ENCODE measurements around the gene LRMDA.

The LRMDA gene

DNA sequence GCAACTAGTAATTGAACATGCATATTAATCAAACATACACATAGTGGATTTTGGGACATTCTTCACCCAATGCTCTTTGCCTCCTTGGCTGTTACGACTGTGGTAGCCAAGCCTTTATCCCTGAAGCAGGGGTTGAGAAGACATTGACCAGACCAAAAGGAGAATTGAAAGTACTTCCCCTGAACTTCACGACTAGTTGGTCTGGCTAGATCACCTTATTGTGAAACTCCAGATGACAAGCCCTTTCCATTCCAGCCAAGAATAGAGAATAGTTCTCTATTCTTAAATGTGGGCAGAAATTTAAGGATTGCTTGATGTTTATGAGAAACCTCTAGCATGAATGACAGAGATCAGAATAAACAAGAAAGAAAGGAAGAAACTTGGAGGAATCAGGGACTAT lies 97.0 kb downstream of the LRMDA start:
- no peaks in the 10 kb centered on the region for H4K20me1 ChIP-seq (ENCODE audit: insufficient read depth, low read length)
- H3K79me2 ChIP-seq (ENCODE audit: insufficient read depth, low read length) = no peaks in the 10 kb centered on the region
- no peaks in the 10 kb centered on the region for H3K36me3 ChIP-seq (ENCODE audit: insufficient read depth, low read length)
- no peak overlapping the region for H3K9ac ChIP-seq (ENCODE audit: low read depth, low read length)
- H3K27me3 ChIP-seq (ENCODE audit: insufficient read depth, low read length, poor library complexity) = peaks cover 6% of the 10 kb centered on the region
- ATAC-seq (ENCODE audit: insufficient read depth, low read depth) (no peak), DNase-seq (no peak)
- no peaks in the 10 kb centered on the region for H3K9me3 ChIP-seq (ENCODE audit: insufficient read depth, low read length, severe bottlenecking)
- H3K27ac ChIP-seq (ENCODE audit: low read length) = no peak overlapping the region
- H3K4me1 ChIP-seq (ENCODE audit: insufficient read depth, low read length) = no peaks in the 10 kb centered on the region
- TF ChIP-seq, protein P1, sequence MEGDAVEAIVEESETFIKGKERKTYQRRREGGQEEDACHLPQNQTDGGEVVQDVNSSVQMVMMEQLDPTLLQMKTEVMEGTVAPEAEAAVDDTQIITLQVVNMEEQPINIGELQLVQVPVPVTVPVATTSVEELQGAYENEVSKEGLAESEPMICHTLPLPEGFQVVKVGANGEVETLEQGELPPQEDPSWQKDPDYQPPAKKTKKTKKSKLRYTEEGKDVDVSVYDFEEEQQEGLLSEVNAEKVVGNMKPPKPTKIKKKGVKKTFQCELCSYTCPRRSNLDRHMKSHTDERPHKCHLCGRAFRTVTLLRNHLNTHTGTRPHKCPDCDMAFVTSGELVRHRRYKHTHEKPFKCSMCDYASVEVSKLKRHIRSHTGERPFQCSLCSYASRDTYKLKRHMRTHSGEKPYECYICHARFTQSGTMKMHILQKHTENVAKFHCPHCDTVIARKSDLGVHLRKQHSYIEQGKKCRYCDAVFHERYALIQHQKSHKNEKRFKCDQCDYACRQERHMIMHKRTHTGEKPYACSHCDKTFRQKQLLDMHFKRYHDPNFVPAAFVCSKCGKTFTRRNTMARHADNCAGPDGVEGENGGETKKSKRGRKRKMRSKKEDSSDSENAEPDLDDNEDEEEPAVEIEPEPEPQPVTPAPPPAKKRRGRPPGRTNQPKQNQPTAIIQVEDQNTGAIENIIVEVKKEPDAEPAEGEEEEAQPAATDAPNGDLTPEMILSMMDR (IDR thresholded peaks at IDR 0.05; ENCODE audit: borderline replicate concordance, extremely low read depth, low read length, poor library complexity, severe bottlenecking) = no peak
- TF ChIP-seq EZH2 (IDR thresholded peaks at IDR 0.05; ENCODE audit: borderline replicate concordance, low read depth, low read length, severe bottlenecking) = no peak
- H2AFZ ChIP-seq (ENCODE audit: low read depth, low read length) = no peak overlapping the region
- H3K4me3 ChIP-seq (ENCODE audit: low read depth in 1 of 2, low read length in 2 of 2) = no peak overlapping the region
- H3K4me2 ChIP-seq (ENCODE audit: insufficient read depth, low read length) = no peak overlapping the region

DNA sequence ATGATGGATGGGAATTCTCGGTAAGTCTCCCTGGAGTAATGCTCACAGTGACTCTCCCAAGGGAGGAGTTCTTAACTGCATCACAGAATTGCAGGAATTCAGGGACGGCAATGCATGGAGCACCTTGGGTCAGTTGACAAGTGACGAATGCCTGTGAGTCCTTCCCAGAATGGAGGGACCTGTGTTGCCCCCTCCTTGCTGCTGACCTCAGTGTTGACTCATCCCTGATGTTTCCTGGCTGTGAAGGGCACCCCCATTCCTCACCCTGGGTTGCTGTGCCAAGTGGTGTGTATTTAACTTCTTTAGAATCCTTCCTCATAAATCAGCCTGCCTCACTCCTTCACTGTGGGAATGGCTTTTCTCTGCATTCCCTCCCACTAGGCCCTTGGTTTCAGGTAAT lies 98.9 kb downstream of the LRMDA start:
- Histone ChIP-seq H3K36me3 (ENCODE audit: insufficient read depth, low read length) (no peaks in the 10 kb centered on the region), H3K9ac (ENCODE audit: low read depth, low read length) (no peak overlapping the region), H3K27ac (ENCODE audit: low read length) (no peak overlapping the region), H3K4me3 (ENCODE audit: low read depth in 1 of 2, low read length in 2 of 2) (no peak overlapping the region), H3K4me2 (ENCODE audit: insufficient read depth, low read length) (no peak overlapping the region), H4K20me1 (ENCODE audit: insufficient read depth, low read length) (no peaks in the 10 kb centered on the region), H3K79me2 (ENCODE audit: insufficient read depth, low read length) (no peaks in the 10 kb centered on the region), H3K27me3 (ENCODE audit: insufficient read depth, low read length, poor library complexity) (peaks cover 3% of the 10 kb centered on the region), H3K9me3 (ENCODE audit: insufficient read depth, low read length, severe bottlenecking) (no peaks in the 10 kb centered on the region), H3K4me1 (ENCODE audit: insufficient read depth, low read length) (no peaks in the 10 kb centered on the region), H2AFZ (ENCODE audit: low read depth, low read length) (no peak overlapping the region)
- DNase-seq = no peak
- TF ChIP-seq EZH2 (IDR thresholded peaks at IDR 0.05; ENCODE audit: borderline replicate concordance, low read depth, low read length, severe bottlenecking) = no peak
- TF ChIP-seq, protein P1 (IDR thresholded peaks at IDR 0.05; ENCODE audit: borderline replicate concordance, extremely low read depth, low read length, poor library complexity, severe bottlenecking) = no peak
- no peak for ATAC-seq (ENCODE audit: insufficient read depth, low read depth)

DNA sequence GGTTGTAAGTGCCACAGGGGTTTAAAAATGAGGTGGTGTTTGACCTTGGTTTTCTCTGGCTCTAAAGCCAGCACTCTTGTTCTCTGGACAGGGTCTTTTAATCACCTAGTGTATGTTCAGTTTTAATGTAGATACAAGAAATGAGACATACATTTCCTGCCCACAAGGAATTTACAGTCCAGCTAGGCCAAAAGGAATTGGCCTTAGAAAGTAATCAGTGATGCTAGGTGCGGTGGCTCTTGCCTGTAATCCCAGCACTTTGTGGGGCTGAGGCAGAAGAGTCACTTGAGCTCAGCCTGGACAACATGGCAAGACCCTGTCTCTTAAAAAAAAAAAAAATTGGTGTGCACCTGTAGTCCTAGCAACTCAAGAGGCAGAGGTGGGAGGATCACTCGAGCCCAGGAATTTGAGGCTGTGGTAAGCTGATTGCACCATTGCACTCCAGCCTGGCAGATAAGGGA lies 100.2 kb downstream of the LRMDA start:
- Histone ChIP-seq H3K27me3 (ENCODE audit: insufficient read depth, low read length, poor library complexity) (peaks cover 3% of the 10 kb centered on the region), H3K4me2 (ENCODE audit: insufficient read depth, low read length) (no peak overlapping the region), H3K4me1 (ENCODE audit: insufficient read depth, low read length) (no peaks in the 10 kb centered on the region), H3K36me3 (ENCODE audit: insufficient read depth, low read length) (no peaks in the 10 kb centered on the region), H3K79me2 (ENCODE audit: insufficient read depth, low read length) (no peaks in the 10 kb centered on the region), H4K20me1 (ENCODE audit: insufficient read depth, low read length) (no peaks in the 10 kb centered on the region), H2AFZ (ENCODE audit: low read depth, low read length) (no peak overlapping the region), H3K9ac (ENCODE audit: low read depth, low read length) (no peak overlapping the region), H3K9me3 (ENCODE audit: insufficient read depth, low read length, severe bottlenecking) (no peaks in the 10 kb centered on the region), H3K27ac (ENCODE audit: low read length) (no peak overlapping the region), H3K4me3 (ENCODE audit: low read depth in 1 of 2, low read length in 2 of 2) (no peak overlapping the region)
- no peak for TF ChIP-seq EZH2 (IDR thresholded peaks at IDR 0.05; ENCODE audit: borderline replicate concordance, low read depth, low read length, severe bottlenecking)
- no peak for DNase-seq
- no peak for ATAC-seq (ENCODE audit: insufficient read depth, low read depth)

DNA sequence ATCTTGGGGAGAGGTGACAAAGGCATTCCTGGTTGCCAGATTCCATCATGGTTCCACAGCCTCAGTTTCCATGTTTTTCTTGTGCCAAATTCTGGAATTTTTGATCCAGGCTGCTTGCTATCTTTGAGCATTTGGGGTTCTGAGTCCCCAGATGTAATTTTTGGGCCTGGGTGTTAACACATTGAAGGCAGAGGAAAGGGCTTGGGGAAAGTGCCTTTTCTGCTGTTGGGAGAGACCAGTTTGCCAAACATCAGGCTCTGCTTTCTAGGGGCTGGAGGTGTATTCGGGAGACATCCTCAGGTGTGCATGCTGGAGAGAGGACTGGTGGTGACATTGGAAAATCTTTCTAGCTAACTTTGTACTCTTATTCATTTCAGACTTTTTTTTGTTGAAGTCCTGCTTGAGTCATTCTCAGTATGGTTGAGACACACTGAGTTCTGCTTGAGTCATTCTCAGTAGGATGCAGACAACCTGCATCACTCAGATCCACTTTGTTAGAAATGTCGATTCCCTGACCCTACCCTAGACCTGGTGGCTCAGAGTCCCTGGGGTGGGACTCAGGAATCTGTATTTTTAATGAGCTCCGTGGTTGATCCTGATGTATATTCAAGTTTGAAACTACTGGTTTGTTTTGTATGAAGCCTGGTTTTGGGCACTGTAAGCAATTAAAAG lies 101.0 kb downstream of the LRMDA start:
- no peak overlapping the region for H3K4me3 ChIP-seq (ENCODE audit: low read depth in 1 of 2, low read length in 2 of 2)
- no peak for DNase-seq
- ATAC-seq (ENCODE audit: insufficient read depth, low read depth) = no peak
- no peaks in the 10 kb centered on the region for H3K79me2 ChIP-seq (ENCODE audit: insufficient read depth, low read length)
- no peak overlapping the region for H3K27ac ChIP-seq (ENCODE audit: low read length)
- peaks cover 3% of the 10 kb centered on the region for H3K27me3 ChIP-seq (ENCODE audit: insufficient read depth, low read length, poor library complexity)
- H3K9me3 ChIP-seq (ENCODE audit: insufficient read depth, low read length, severe bottlenecking) = no peaks in the 10 kb centered on the region
- no peak overlapping the region for H2AFZ ChIP-seq (ENCODE audit: low read depth, low read length)
- H4K20me1 ChIP-seq (ENCODE audit: insufficient read depth, low read length) = no peaks in the 10 kb centered on the region
- H3K4me1 ChIP-seq (ENCODE audit: insufficient read depth, low read length) = no peaks in the 10 kb centered on the region
- no peak overlapping the region for H3K4me2 ChIP-seq (ENCODE audit: insufficient read depth, low read length)
- TF ChIP-seq EZH2 (IDR thresholded peaks at IDR 0.05; ENCODE audit: borderline replicate concordance, low read depth, low read length, severe bottlenecking) = no peak
- TF ChIP-seq, protein P1 (IDR thresholded peaks at IDR 0.05; ENCODE audit: borderline replicate concordance, extremely low read depth, low read length, poor library complexity, severe bottlenecking) = no peak
- H3K9ac ChIP-seq (ENCODE audit: low read depth, low read length) = no peak overlapping the region
- no peaks in the 10 kb centered on the region for H3K36me3 ChIP-seq (ENCODE audit: insufficient read depth, low read length)

All from DND-41 (cell line).